ENCODE data around the gene PRRX2.

DNA sequence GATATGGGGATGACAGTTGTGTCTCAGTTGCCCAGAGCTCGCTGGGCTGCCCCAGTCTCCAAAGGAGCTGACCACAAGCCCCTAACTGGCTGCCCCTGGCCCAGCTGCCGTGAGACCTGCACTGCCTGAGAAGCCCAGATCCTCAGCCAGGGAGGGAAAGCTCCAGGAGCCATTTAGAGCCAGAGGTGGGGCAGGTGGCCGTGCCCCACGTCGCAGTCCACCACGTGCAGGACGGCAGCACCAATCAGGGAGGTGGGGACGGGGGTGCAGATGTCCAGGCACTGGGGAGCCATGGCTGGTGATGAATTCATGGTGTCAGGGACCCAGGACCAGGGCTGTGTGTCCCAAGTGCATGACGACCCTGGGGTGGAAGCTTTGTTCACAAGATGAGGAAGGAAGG lies 13.4 kb downstream of the PRRX2 start:
- no peak for TF ChIP-seq CTCF (IDR thresholded peaks at IDR 0.05; ENCODE audit: low read depth, low read length)
- TF ChIP-seq EZH2phosphoT487 (IDR thresholded peaks at IDR 0.05; ENCODE audit: low read depth), result no peak
